Smooth muscle cell (in vitro differentiated cells): ENCODE data around the gene CPEB4. TPM values are rescaled to one million over a fixed set of nuclear protein-coding genes. Genes with fewer than 3 reads are reported as not detected.

Experiments used
- DNase-seq: peaks from one replicate; lab custom pipeline; 2025; ENCODE audit not compliant: unreplicated experiment; lab: John Stamatoyannopoulos, UW
- H2AFZ ChIP-seq: fragments of 200-600 bp; sonication (generic); 2 replicates; pipeline ENCODE4 v1.6.0; 2016; ENCODE audit warnings: antibody characterized with exemption, low read depth, mild to moderate bottlenecking
- H3F3A ChIP-seq: fragments of 200-600 bp; sonication (generic); 2 replicates; pipeline ENCODE4 v1.6.0; 2017; ENCODE audit warnings: antibody characterized with exemption, low read depth
- H3K27ac ChIP-seq: fragments of 200-600 bp; sonication (generic); 2 replicates; pipeline ENCODE4 v1.5.1; 2016; ENCODE audit warnings: low read depth, mild to moderate bottlenecking
- H3K27me3 ChIP-seq: fragments of 200-600 bp; sonication (generic); 2 replicates; pipeline ENCODE4 v1.6.1; 2016; ENCODE audit warnings: low read depth, mild to moderate bottlenecking
- H3K36me3 ChIP-seq: fragments of 200-600 bp; sonication (generic); 2 replicates; pipeline ENCODE4 v1.5.1; 2016; ENCODE audit warnings: low read depth
- H3K4me1 ChIP-seq: fragments of 200-600 bp; sonication (generic); 2 replicates; pipeline ENCODE4 v1.5.1; 2016; ENCODE audit warnings: low read depth
- H3K4me2 ChIP-seq: fragments of 200-600 bp; sonication (generic); 2 replicates; pipeline ENCODE4 v1.6.0; 2016; ENCODE audit warnings: mild to moderate bottlenecking
- H3K4me3 ChIP-seq: fragments of 200-600 bp; sonication (generic); 2 replicates; pipeline ENCODE4 v1.5.1; 2016; ENCODE audit warnings: mild to moderate bottlenecking
- H3K79me2 ChIP-seq: fragments of 200-600 bp; sonication (generic); 2 replicates; pipeline ENCODE4 v1.6.0; 2016; ENCODE audit warnings: low read depth, mild to moderate bottlenecking
- H3K9ac ChIP-seq: fragments of 200-600 bp; sonication (generic); 2 replicates; pipeline ENCODE4 v1.6.0; 2016; ENCODE audit warnings: low read depth
- H3K9me3 ChIP-seq: fragments of 200-600 bp; sonication (generic); replicated peaks from 2 replicates; pipeline ENCODE4 v1.5.1; 2016; ENCODE audit warnings: low read depth
- H4K20me1 ChIP-seq: fragments of 200-600 bp; sonication (generic); 2 replicates; pipeline ENCODE4 v1.6.0; 2016; ENCODE audit warnings: low read depth
- CTCF ChIP-seq: fragments of 200-600 bp; sonication (generic); IDR thresholded peaks from 2 replicates; pipeline ENCODE4 v1.5.1; 2017; ENCODE audit warnings: borderline replicate concordance, mild to moderate bottlenecking, antibody characterized with exemption; ENCODE audit not compliant: insufficient read depth, poor library complexity, severe bottlenecking
- WGBS: methylation state at CpG from one replicate; pipeline ENCODE4 v1.1.7; 2016; ENCODE audit warnings: low lambda C conversion rate; 5-methylcytosine and 5-hydroxymethylcytosine counted together
- polyA plus RNA-seq: library from polyadenylated mRNA; unstranded; fragments of >200 nt; fragmentation: Nextera tagmentation; extraction: Ambion mirVana; gene quantifications from 2 replicates; pipeline ENCODE4 v1.2.1, GENCODE V29; 2016
- total RNA-seq: library from RNA; depleted of rRNA; stranded (reverse); fragments of >200 nt; gene quantifications from 2 replicates; pipeline ENCODE4 v1.2.3, GENCODE V29; 2014

Gene CPEB4
- total RNA-seq: 30.7 and 38.5 TPM in 2 replicates
- 5.1 and 8.0 TPM in 2 replicates for polyA plus RNA-seq

- Histone ChIP-seq H3K4me1 (peaks cover 32% of the 10 kb centered on the region), H3K36me3 (no peaks in the 10 kb centered on the region), H3K79me2 (peaks cover 46% of the 10 kb centered on the region), H3K27ac (peak within 1 kb of the TSS; percentile 89), H4K20me1 (peaks cover 36% of the 10 kb centered on the region), H3K27me3 (no peaks in the 10 kb centered on the region), H3F3A (no peaks in the 10 kb centered on the region), H3K4me3 (peak within 1 kb of the TSS; percentile 73), H2AFZ (peak within 1 kb of the TSS; percentile 98), H3K9me3 (no peaks in the 10 kb centered on the region), H3K4me2 (peak within 1 kb of the TSS; percentile 86), H3K9ac (peak within 1 kb of the TSS; percentile 96)
- no peak for TF ChIP-seq CTCF
- WGBS: 8% methylated on average over 43 of the region's 55 CpGs
- DNase-seq: peak; percentile 86
These were observed at the start of gene CPEB4 for GRCh38 chr5:173887610-173888472. Gene CPEB4 (plus strand): TSS chr5:173888349. CDS start chr5:173889734, 1,385 bp downstream.

- Histone ChIP-seq H4K20me1 (no peaks in the 10 kb centered on the region), H3K4me1 (no peaks in the 10 kb centered on the region), H3K9ac (no peak overlapping the region), H3K9me3 (no peaks in the 10 kb centered on the region), H3K4me3 (no peak overlapping the region), H3F3A (no peaks in the 10 kb centered on the region), H3K4me2 (no peak overlapping the region), H2AFZ (no peak overlapping the region), H3K79me2 (no peaks in the 10 kb centered on the region), H3K36me3 (no peaks in the 10 kb centered on the region), H3K27ac (no peak overlapping the region), H3K27me3 (no peaks in the 10 kb centered on the region)
- 59% methylated on average over 5 of the region's 5 CpGs for WGBS
- TF ChIP-seq CTCF: no peak
- DNase-seq: no peak
These were observed 48.9 kb upstream of the CPEB4 start for GRCh38 chr5:173839117-173839713.

- Histone ChIP-seq H3K9me3 (no peaks in the 10 kb centered on the region), H3K27ac (no peak overlapping the region), H4K20me1 (no peaks in the 10 kb centered on the region), H3K4me2 (no peak overlapping the region), H2AFZ (no peak overlapping the region), H3K4me3 (no peak overlapping the region), H3K9ac (no peak overlapping the region), H3K4me1 (no peaks in the 10 kb centered on the region), H3F3A (no peaks in the 10 kb centered on the region), H3K79me2 (no peaks in the 10 kb centered on the region), H3K36me3 (no peaks in the 10 kb centered on the region), H3K27me3 (no peaks in the 10 kb centered on the region)
- TF ChIP-seq CTCF: no peak
- DNase-seq: no peak
- WGBS: 93% methylated on average over 6 of the region's 6 CpGs
These were observed 47.8 kb upstream of the CPEB4 start for GRCh38 chr5:173840111-173840983.
